Measurements from ENCODE around the gene AKNA.

DNA sequence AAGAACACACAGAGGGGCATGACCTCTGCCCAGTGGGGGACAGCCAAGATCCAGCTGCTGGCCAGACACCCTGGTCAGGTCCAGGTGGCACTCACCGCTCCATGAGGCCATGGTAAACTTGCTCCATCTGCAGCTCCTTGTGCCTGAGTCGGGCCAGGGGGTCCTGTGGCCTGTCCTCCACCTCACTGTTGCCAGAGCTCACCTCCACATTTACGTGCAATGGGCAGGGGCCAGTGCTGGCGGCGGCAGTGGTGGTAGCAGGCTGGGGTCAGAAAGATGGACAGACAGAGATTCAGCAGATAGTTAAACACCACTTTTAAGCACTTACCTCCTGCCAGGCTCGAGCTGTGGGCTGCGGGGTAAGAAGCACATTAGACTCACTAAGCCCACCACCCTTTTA, 28.0 kb downstream of the AKNA start:
- TF ChIP-seq, protein P1, sequence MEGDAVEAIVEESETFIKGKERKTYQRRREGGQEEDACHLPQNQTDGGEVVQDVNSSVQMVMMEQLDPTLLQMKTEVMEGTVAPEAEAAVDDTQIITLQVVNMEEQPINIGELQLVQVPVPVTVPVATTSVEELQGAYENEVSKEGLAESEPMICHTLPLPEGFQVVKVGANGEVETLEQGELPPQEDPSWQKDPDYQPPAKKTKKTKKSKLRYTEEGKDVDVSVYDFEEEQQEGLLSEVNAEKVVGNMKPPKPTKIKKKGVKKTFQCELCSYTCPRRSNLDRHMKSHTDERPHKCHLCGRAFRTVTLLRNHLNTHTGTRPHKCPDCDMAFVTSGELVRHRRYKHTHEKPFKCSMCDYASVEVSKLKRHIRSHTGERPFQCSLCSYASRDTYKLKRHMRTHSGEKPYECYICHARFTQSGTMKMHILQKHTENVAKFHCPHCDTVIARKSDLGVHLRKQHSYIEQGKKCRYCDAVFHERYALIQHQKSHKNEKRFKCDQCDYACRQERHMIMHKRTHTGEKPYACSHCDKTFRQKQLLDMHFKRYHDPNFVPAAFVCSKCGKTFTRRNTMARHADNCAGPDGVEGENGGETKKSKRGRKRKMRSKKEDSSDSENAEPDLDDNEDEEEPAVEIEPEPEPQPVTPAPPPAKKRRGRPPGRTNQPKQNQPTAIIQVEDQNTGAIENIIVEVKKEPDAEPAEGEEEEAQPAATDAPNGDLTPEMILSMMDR (IDR thresholded peaks at IDR 0.05), result no peak
- TF ChIP-seq POLR2A (IDR thresholded peaks at IDR 0.05), result no peak
